ENCODE data around the gene PEAR1. TPM values are rescaled to one million over a fixed set of nuclear protein-coding genes. Genes with fewer than 3 reads are reported as not detected.

Gene PEAR1
- total and polyA plus RNA-seq, 2 of the 8 experiments (the other 6 are each of a cell fraction or from before 2014, with no cell fraction given): 0.63 to 0.71 TPM

DNA sequence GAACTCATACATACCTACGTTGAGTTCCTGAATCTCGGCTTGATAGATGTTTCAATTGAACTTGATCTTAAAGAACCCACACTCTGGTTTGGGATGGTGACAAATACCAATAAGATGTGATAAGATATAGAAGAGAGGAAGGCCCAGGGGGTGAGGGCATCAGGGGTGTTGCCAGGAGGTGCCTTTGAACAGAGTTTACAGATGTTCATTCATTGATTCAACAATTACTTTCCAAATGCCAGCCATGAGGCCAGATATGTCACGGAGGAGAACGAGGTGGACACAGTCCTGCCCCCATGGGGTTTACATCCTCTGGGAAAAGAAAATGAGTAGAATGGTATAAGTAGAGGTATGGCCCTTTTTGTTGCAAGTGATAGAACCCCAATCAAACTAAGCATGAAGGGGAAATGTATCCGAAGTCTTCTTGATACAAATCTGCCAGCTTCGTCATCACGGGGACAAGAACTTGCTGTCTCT, 27.6 kb downstream of the PEAR1 start:
- no peak overlapping the region for H4K5ac ChIP-seq (ENCODE audit: insufficient read length, low read depth, low read length)
- FAIRE-seq (no peak), DNase-seq (ENCODE audit: low read depth in 1 of 2, low spot score in 2 of 2) (no peak)
- H4K8ac ChIP-seq (ENCODE audit: extremely low read depth, insufficient read depth, low read length): no peak overlapping the region
- no peak overlapping the region for H3K27ac ChIP-seq (ENCODE audit: low read depth, low read length)
- no peak overlapping the region for H2BK5ac ChIP-seq (ENCODE audit: low read depth, low read length)
- no peak overlapping the region for H3K14ac ChIP-seq (ENCODE audit: insufficient read length)
- TF ChIP-seq RNF2 (IDR thresholded peaks at IDR 0.05; ENCODE audit: borderline replicate concordance, low read depth, low read length, missing control alignments, poor library complexity, severe bottlenecking): peak; percentile 23
- TF ChIP-seq FOSL1 (IDR thresholded peaks at IDR 0.05; ENCODE audit: insufficient read depth, low read depth, low read length): no peak
- no peak for TF ChIP-seq POU5F1 (IDR thresholded peaks at IDR 0.05; ENCODE audit: low read depth, low read length)
- TF ChIP-seq SIX5 (IDR thresholded peaks at IDR 0.05; ENCODE audit: low read depth, low read length): no peak
- peak; percentile 78 for TF ChIP-seq EZH2 (IDR thresholded peaks at IDR 0.05; ENCODE audit: low read depth, low read length, severe bottlenecking)
- no peak for TF ChIP-seq HDAC6 (IDR thresholded peaks at IDR 0.05; ENCODE audit: low read depth, low read length)
- TF ChIP-seq SUZ12 (IDR thresholded peaks at IDR 0.05; ENCODE audit: low read length): peak; percentile 70
- 53% methylated on average over 7 of the region's 7 CpGs; no CpG with 5 or more reads in 1 of the 2 experiments for WGBS, 2 experiments (ENCODE audit: extremely low coverage in 1 of 2, insufficient coverage in 1 of 2, insufficient read length in 1 of 2, insufficient replicate concordance in 2 of 2, low coverage in 1 of 2, low lambda C conversion rate in 2 of 2, missing lambda C conversion rate in 1 of 2)
- H3K79me2 ChIP-seq (ENCODE audit: control insufficient read depth in 1 of 2, insufficient read depth in 2 of 2, low read length in 2 of 2): no peaks in the 10 kb centered on the region
- H2BK15ac ChIP-seq (ENCODE audit: low read length): no peak overlapping the region
- H2AK5ac ChIP-seq (ENCODE audit: low read depth, low read length): no peak overlapping the region
- ChIA-PET POLR2A (ENCODE audit: partially characterized antibody) (interaction anchor here (1.1 to 1.2 kb wide), 2 partner anchors 11 to 27 kb away, joined by 4 read pairs; no protein-coding TSS in a partner anchor), CTCF (ENCODE audit: partially characterized antibody) (interaction anchor here (1.0 to 11.8 kb wide), 15 partner anchors 10 to 277 kb away, joined by 3 to 287 read pairs (median 4); partner anchors contain the start of genes INSRR, NTRK1 and PEAR1)
- H3K4me3 ChIP-seq (ENCODE audit: extremely low read depth in 1 of 4, insufficient read depth in 2 of 4, low read depth in 3 of 4, low read length in 4 of 4): peak overlapping the region in 3 of 4 experiments; percentile 29 to 60 (median 49); a peak in 5 of 8 replicates
- H3K23me2 ChIP-seq (ENCODE audit: low read depth, low read length): peaks cover 5% of the 10 kb centered on the region; the same call in 1 of the 2 replicates
- peak overlapping the region; percentile 57 to 74 for H3K4me2 ChIP-seq (ENCODE audit: insufficient read depth in 1 of 2, low read depth in 2 of 2, low read length in 2 of 2)
- H3K56ac ChIP-seq (replicated peaks; ENCODE audit: insufficient read length, low read depth, low read length): no peak overlapping the region
- H2BK20ac ChIP-seq (ENCODE audit: low read length): no peak overlapping the region
- H3K9ac ChIP-seq (replicated peaks in 1 of 4; ENCODE audit: extremely low read depth in 1 of 4, low read depth in 3 of 4, low read length in 3 of 4): no peak overlapping the region
- peaks cover 4 to 14% of the 10 kb centered on the region in 2 experiments for H4K20me1 ChIP-seq (replicated peaks in 1 of 2; ENCODE audit: control insufficient read depth in 1 of 2, insufficient read depth in 2 of 2, low read length in 2 of 2)
- no peaks in the 10 kb centered on the region for H3K79me1 ChIP-seq (ENCODE audit: low read depth, low read length)
- H2BK120ac ChIP-seq (replicated peaks; ENCODE audit: low read depth, low read length): no peak overlapping the region
- no peak overlapping the region for H4K91ac ChIP-seq (replicated peaks; ENCODE audit: insufficient read length, low read length)
- no peak overlapping the region for H2BK12ac ChIP-seq (ENCODE audit: low read depth, low read length)
- no peak overlapping the region for H2AFZ ChIP-seq (ENCODE audit: low read length)
- peaks cover 59 to 79% (median 68%) of the 10 kb centered on the region in 4 experiments for H3K27me3 ChIP-seq (replicated peaks in 1 of 4; ENCODE audit: control insufficient read depth in 3 of 4, extremely low read depth in 1 of 4, insufficient read depth in 3 of 4, low read length in 3 of 4)
- H3K4ac ChIP-seq (replicated peaks; ENCODE audit: insufficient read length, low read depth, low read length): no peak overlapping the region
- no peaks in the 10 kb centered on the region for H3K9me3 ChIP-seq (ENCODE audit: insufficient read depth in 2 of 2, low read depth in 1 of 2, low read length in 1 of 2)
- peaks cover 3 to 17% (median 8%) of the 10 kb centered on the region in 4 experiments; a peak in 6 of 7 replicates for H3K4me1 ChIP-seq (replicated peaks in 1 of 4; ENCODE audit: control insufficient read depth in 3 of 4, insufficient read depth in 4 of 4, low read length in 3 of 4)
- H3K18ac ChIP-seq (ENCODE audit: extremely low read depth, low read length): no peak overlapping the region
- H3K36me3 ChIP-seq (ENCODE audit: control insufficient read depth in 2 of 4, insufficient read depth in 4 of 4, low read length in 3 of 4): no peaks in the 10 kb centered on the region
- H3K23ac ChIP-seq (ENCODE audit: insufficient read length): no peak overlapping the region
